Measurements from ENCODE around the gene EXOC3L2. TPM values are rescaled to one million over a fixed set of nuclear protein-coding genes. Genes with fewer than 3 reads are reported as not detected.

EXOC3L2 gene
- total and polyA plus RNA-seq, 2 donors (not counting 3 experiments of a cell fraction or from before 2014, with no cell fraction given), result 0.66 to 1.8 TPM

DNA sequence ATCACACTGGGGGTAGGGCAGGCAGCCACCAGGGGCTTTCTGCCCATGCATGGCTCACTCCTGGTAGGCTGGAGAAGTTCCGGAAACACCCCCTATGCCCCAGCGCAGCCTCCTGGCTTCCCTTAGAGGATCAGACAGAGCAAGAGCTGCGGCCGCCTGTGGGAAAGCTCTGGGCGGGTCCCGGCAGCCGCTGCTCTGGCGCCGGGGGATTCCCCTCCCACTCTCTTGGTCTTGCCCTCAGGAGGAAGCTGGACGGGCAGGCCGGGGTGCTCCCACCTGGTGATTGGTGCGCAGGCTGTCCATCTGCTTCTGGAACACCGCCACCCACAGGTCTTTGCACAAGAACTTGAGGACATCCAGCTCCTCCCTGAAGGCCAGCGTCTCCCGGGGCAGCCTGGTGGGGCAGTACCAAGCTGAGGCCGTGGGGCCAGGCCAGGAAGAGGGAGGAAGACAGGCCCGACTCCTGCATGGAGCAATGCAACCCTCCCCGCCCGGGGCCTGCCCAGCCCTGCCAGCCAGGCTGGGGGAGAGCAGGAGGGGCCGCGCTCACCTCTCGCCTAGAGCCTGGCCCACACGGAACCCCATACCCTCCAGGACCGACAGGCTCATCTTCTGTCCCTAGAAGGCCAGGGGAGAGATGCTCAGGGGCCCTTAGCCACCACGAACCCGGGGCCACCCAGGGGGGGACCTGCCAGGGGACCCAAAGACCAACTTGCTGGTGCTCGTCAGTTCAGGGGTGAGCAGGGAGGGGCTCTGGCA is 80.5 kb downstream of the EXOC3L2 start:
- Histone ChIP-seq H3K9ac (replicated peaks; ENCODE audit: extremely low read depth, insufficient read depth, low read length) (no peak overlapping the region), H3K27ac (ENCODE audit: insufficient read depth, low read depth, low read length) (no peak overlapping the region), H4K20me1 (replicated peaks; ENCODE audit: control insufficient read depth, extremely low read depth, insufficient read depth, low read length) (no peaks in the 10 kb centered on the region), H3K9me1 (replicated peaks; ENCODE audit: control insufficient read depth, extremely low read depth, insufficient read depth, low read length) (no peaks in the 10 kb centered on the region), H3K9me3 (replicated peaks; ENCODE audit: control insufficient read depth, insufficient read depth, low read length) (no peaks in the 10 kb centered on the region), H3K4me1 (ENCODE audit: control insufficient read depth, extremely low read depth, insufficient read depth, low read length) (peaks cover 3% of the 10 kb centered on the region), H3K27me3 (ENCODE audit: control insufficient read depth in 2 of 2, insufficient read depth in 2 of 2, low read length in 2 of 2) (no peaks in the 10 kb centered on the region), H2AFZ (ENCODE audit: low read depth, low read length) (peak overlapping the region; percentile 50), H3K4me2 (ENCODE audit: insufficient read depth, low read length) (no peak overlapping the region), H3K36me3 (ENCODE audit: control insufficient read depth in 2 of 2, extremely low read depth in 1 of 2, insufficient read depth in 2 of 2, low read length in 2 of 2) (no peaks in the 10 kb centered on the region), H3K79me2 (ENCODE audit: control insufficient read depth, insufficient read depth, low read length) (no peaks in the 10 kb centered on the region), H3K4me3 (replicated peaks in 1 of 3; ENCODE audit: insufficient read depth in 1 of 3, low read depth in 1 of 3, low read length in 3 of 3) (no peak overlapping the region)
- intact Hi-C loops (cut with micrococcal nuclease) (no loop called here), dilution Hi-C loops (cut with MboI; ENCODE audit: extremely low pct_ligation_motif_present, low sequenced_read_pairs) (no loop called here)
- CTCF ChIA-PET, result interaction anchor here (0.7 to 1.6 kb wide), 9 partner anchors 10 to 174 kb away, joined by 3 to 5 read pairs (median 4); no protein-coding TSS in a partner anchor
- no TSS peak for BruUV-seq (replicated peaks)
- DNase-seq (ENCODE audit: low read depth, low spot score) (peak; percentile 45), FAIRE-seq (peak; percentile 67)
- no peak for TF ChIP-seq GATA2 (IDR thresholded peaks at IDR 0.05; ENCODE audit: insufficient read depth, insufficient read length, low read depth, low read length)
- TF ChIP-seq POLR2A (IDR thresholded peaks at IDR 0.05; ENCODE audit: low read depth, low read length), result no peak
- no peak for TF ChIP-seq FOS (IDR thresholded peaks at IDR 0.05; ENCODE audit: borderline replicate concordance, insufficient read depth, low read length)
- TF ChIP-seq EZH2 (IDR thresholded peaks at IDR 0.05; ENCODE audit: borderline replicate concordance, low read depth, low read length, severe bottlenecking), result no peak
- TF ChIP-seq, protein P1, sequence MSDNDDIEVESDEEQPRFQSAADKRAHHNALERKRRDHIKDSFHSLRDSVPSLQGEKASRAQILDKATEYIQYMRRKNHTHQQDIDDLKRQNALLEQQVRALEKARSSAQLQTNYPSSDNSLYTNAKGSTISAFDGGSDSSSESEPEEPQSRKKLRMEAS (IDR thresholded peaks at IDR 0.05; ENCODE audit: insufficient read depth, insufficient read length), result no peak
- TF ChIP-seq, protein P2, sequence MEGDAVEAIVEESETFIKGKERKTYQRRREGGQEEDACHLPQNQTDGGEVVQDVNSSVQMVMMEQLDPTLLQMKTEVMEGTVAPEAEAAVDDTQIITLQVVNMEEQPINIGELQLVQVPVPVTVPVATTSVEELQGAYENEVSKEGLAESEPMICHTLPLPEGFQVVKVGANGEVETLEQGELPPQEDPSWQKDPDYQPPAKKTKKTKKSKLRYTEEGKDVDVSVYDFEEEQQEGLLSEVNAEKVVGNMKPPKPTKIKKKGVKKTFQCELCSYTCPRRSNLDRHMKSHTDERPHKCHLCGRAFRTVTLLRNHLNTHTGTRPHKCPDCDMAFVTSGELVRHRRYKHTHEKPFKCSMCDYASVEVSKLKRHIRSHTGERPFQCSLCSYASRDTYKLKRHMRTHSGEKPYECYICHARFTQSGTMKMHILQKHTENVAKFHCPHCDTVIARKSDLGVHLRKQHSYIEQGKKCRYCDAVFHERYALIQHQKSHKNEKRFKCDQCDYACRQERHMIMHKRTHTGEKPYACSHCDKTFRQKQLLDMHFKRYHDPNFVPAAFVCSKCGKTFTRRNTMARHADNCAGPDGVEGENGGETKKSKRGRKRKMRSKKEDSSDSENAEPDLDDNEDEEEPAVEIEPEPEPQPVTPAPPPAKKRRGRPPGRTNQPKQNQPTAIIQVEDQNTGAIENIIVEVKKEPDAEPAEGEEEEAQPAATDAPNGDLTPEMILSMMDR (IDR thresholded peaks at IDR 0.05; ENCODE audit: extremely low read depth in 1 of 2, insufficient read depth in 1 of 2, low read depth in 1 of 2, low read length in 2 of 2), result peak in 1 of 2 donors; percentile 4
- TF ChIP-seq MYC (IDR thresholded peaks at IDR 0.05; ENCODE audit: low read depth, low read length), result no peak
- POLR2A ChIA-PET, result interaction anchor here (1.0 kb wide), 1 partner anchor 13 kb away, joined by 3 read pairs; the partner anchor contains the start of genes BLOC1S3 and TRAPPC6A
